GM12878 (cell line): ENCODE measurements around the gene TLK2. TPM values are rescaled to one million over a fixed set of nuclear protein-coding genes. Genes with fewer than 3 reads are reported as not detected.

ENCODE experiments used
- ATAC-seq: fragments of 200-7000 bp; cut with Tn5 transposase; 3 replicates; pipeline ENCODE4 v1.9.1; 2020; ENCODE audit warnings: mild to moderate bottlenecking, moderate library complexity
- BruUV-seq: library from RNA; stranded (reverse); fragments of 400-500 nt; replicated peaks from 2 replicates; lab custom pipeline; 2021; lab: Mats Ljungman, UMichigan
- CTCF ChIA-PET: fragments of 300-600 bp; sonication (Branson Sonifier 250); formaldehyde crosslinking; extraction: SDS; loops from one replicate; lab custom pipeline; 2021; ENCODE audit warnings: inconsistent platforms; lab: Yijun Ruan, JAX
- POLR2A ChIA-PET: fragments of 350-600 bp; formaldehyde crosslinking; extraction: SDS; loops from one replicate; lab custom pipeline; 2021; ENCODE audit warnings: inconsistent platforms; lab: Charles Lee
- RAD21 ChIA-PET: fragments of 300-600 bp; sonication (Branson Sonifier 250); formaldehyde crosslinking; loops from one replicate; lab custom pipeline; 2023; ENCODE audit warnings: antibody characterized with exemption; ENCODE audit not compliant: unreplicated experiment; lab: Charles Lee
- SMC1A ChIA-PET: fragments of 300-600 bp; sonication (Branson Sonifier 250); formaldehyde crosslinking; loops from one replicate; lab custom pipeline; 2023; ENCODE audit not compliant: unreplicated experiment, uncharacterized antibody; lab: Charles Lee
- DNase-seq: peaks from one replicate; pipeline ENCODE4 v3.0.0-alpha.2; 2011; ENCODE audit warnings: low read depth, low spot score
- FAIRE-seq: peaks from 3 replicates; lab custom pipeline; 2011; peaks lifted over from hg19 to GRCh38; lab: Jason Lieb, UNC
- H2AFZ ChIP-seq: 2 replicates; pipeline ENCODE4 v1.6.0; 2011; ENCODE audit warnings: low read depth, low read length, control low read depth; ENCODE audit not compliant: control insufficient read depth
- H3K27ac ChIP-seq: 2 replicates; pipeline ENCODE4 v1.5.1; 2011; ENCODE audit warnings: control low read depth; ENCODE audit not compliant: control insufficient read depth, insufficient read depth
- H3K27me3 ChIP-seq, 2 experiments: replicated peaks in 1 of 2; 2 replicates each; pipeline versions ENCODE4 v1.6.0 to v1.6.1; 2011; ENCODE audit warnings: low read length in 1 of 2; ENCODE audit not compliant: control insufficient read depth in 2 of 2, insufficient read depth in 2 of 2
- H3K36me3 ChIP-seq, 2 experiments: 2 replicates each; pipeline ENCODE4 v1.5.1; 2011; ENCODE audit warnings: low read length in 1 of 2; ENCODE audit not compliant: control insufficient read depth in 2 of 2, insufficient read depth in 2 of 2
- H3K4me1 ChIP-seq: 2 replicates; pipeline ENCODE4 v1.6.1; 2011; ENCODE audit warnings: mild to moderate bottlenecking, low read length, moderate library complexity, mixed read lengths; ENCODE audit not compliant: control insufficient read depth, insufficient read depth
- H3K4me2 ChIP-seq: 2 replicates; pipeline ENCODE4 v1.6.0; 2011; ENCODE audit warnings: control low read depth; ENCODE audit not compliant: control insufficient read depth, insufficient read depth
- H3K4me3 ChIP-seq: fragments of 200-600 bp; sonication (generic); 2 replicates; pipeline ENCODE4 v1.5.1; 2016
- H3K79me2 ChIP-seq: 2 replicates; pipeline ENCODE4 v1.6.0; 2011; ENCODE audit warnings: low read length; ENCODE audit not compliant: control insufficient read depth, insufficient read depth
- H3K9ac ChIP-seq: 2 replicates; pipeline ENCODE4 v1.8.0; 2011; ENCODE audit warnings: low read length, control low read depth, mixed read lengths; ENCODE audit not compliant: control insufficient read depth, insufficient read depth
- H3K9me3 ChIP-seq: replicated peaks from 3 replicates; pipeline ENCODE4 v1.5.1; 2011; ENCODE audit warnings: mild to moderate bottlenecking, low read length; ENCODE audit not compliant: control insufficient read depth, insufficient read depth
- H4K20me1 ChIP-seq: 2 replicates; pipeline ENCODE4 v1.6.0; 2011; ENCODE audit not compliant: control insufficient read depth, insufficient read depth
- CBX3 ChIP-seq: fragments of 200-600 bp; sonication (generic); IDR thresholded peaks from 2 replicates; pipeline ENCODE4 v1.6.1; 2016; ENCODE audit warnings: low read depth, borderline replicate concordance
- EGR1 ChIP-seq, 2 experiments: IDR thresholded peaks; 1 replicate in 1 of 2; 2 replicates in 1 of 2; pipeline ENCODE4 v1.6.1; 2011 to 2012; ENCODE audit warnings: low read depth in 2 of 2, low read length in 2 of 2, borderline replicate concordance in 1 of 2, mild to moderate bottlenecking in 1 of 2, moderate library complexity in 1 of 2
- FOXM1 ChIP-seq: IDR thresholded peaks from 2 replicates; pipeline ENCODE4 v1.6.1; 2012; ENCODE audit warnings: low read depth, mild to moderate bottlenecking, inconsistent platforms, low read length, moderate library complexity
- HCFC1 ChIP-seq: fragments of 150-350 bp; IDR thresholded peaks from 2 replicates; pipeline ENCODE4 v1.6.1; 2014; ENCODE audit warnings: low read length
- HDAC6 ChIP-seq: fragments of 200-600 bp; sonication (generic); IDR thresholded peaks from one replicate; pipeline ENCODE4 v1.8.0; 2017; ENCODE audit warnings: antibody characterized with exemption; ENCODE audit not compliant: unreplicated experiment
- MEF2B ChIP-seq: fragments of 450-650 bp; IDR thresholded peaks from 2 replicates; pipeline ENCODE4 v1.6.1; 2018; ENCODE audit warnings: mild to moderate bottlenecking, moderate library complexity; ENCODE audit not compliant: partially characterized antibody, poor library complexity, severe bottlenecking
- MXI1 ChIP-seq: fragments of 150-350 bp; IDR thresholded peaks from 2 replicates; pipeline ENCODE4 v1.6.1; 2011; ENCODE audit warnings: low read depth, mild to moderate bottlenecking, inconsistent platforms, low read length, improper control_type of control experiment
- RUNX3 ChIP-seq: IDR thresholded peaks from 2 replicates; pipeline ENCODE4 v1.6.1; 2012; ENCODE audit warnings: low read length, inconsistent platforms
- SREBF1 ChIP-seq: IDR thresholded peaks from 2 replicates; pipeline ENCODE4 v1.6.1; 2012; ENCODE audit warnings: mild to moderate bottlenecking, low read length
- YBX1 ChIP-seq: fragments of 450-650 bp; IDR thresholded peaks from 2 replicates; pipeline ENCODE4 v1.6.1; 2016; ENCODE audit warnings: antibody characterized with exemption
- ZBTB33 ChIP-seq: fragments of 450-650 bp; IDR thresholded peaks from 2 replicates; pipeline ENCODE4 v1.6.1; 2017; ENCODE audit warnings: mild to moderate bottlenecking
- ZBTB40 ChIP-seq: fragments of 450-650 bp; IDR thresholded peaks from 2 replicates; pipeline ENCODE4 v1.6.1; 2016; ENCODE audit warnings: mild to moderate bottlenecking, moderate library complexity, borderline replicate concordance
- ZNF384 ChIP-seq: IDR thresholded peaks from 2 replicates; pipeline ENCODE4 v1.6.1; 2012; ENCODE audit warnings: low read depth, mild to moderate bottlenecking, low read length, improper control_type of control experiment, borderline replicate concordance
- WGBS: methylation state at CpG from one replicate; pipeline ENCODE4 v1.1.6; 2016; ENCODE audit warnings: low lambda C conversion rate; ENCODE audit not compliant: insufficient replicate concordance, insufficient coverage; ENCODE audit errors: missing lambda C conversion rate; 5-methylcytosine and 5-hydroxymethylcytosine counted together
- in situ Hi-C: fragments of 300-500 bp; cut with MboI; formaldehyde crosslinking; loops from 9 replicates; pipeline ENCODE4 v1.14.3; 2018; ENCODE audit warnings: mixed read lengths
- intact Hi-C: fragments of 100-400 bp; cut with micrococcal nuclease; formaldehyde crosslinking; loops from one replicate; pipeline ENCODE4 v1.14.2; 2022; ENCODE audit not compliant: unreplicated experiment
- polyA plus RNA-seq, 11 experiments: library from polyadenylated mRNA; depleted of rRNA in 4 of 11; unstranded in 6 of 11; stranded (reverse) in 5 of 11; fragments of >200 nt; fragmentation: Nextera tagmentation in 4 of 11; fragmentation: Illumina TruSeq in 1 of 11; extraction: Ambion mirVana in 4 of 11; extraction: Trizol in 1 of 11; gene quantifications; 1 replicate in 1 of 11; 2 replicates in 10 of 11; pipeline versions ENCODE4 v1.2.1 to v1.2.3, GENCODE V29; 2011 to 2016; ENCODE audit warnings: inconsistent platforms in 2 of 11, missing spikeins in 2 of 11, low read depth in 1 of 11
- total RNA-seq, 4 experiments: library from RNA; depleted of rRNA in 3 of 4; stranded (reverse); fragments of >200 nt in 3 of 4; fragmentation: Illumina TruSeq in 1 of 4; extraction: Trizol in 1 of 4; gene quantifications; 2 replicates each; pipeline versions ENCODE4 v1.2.1 to v1.2.3, GENCODE V29; 2013 to 2021

Gene TLK2
- total and polyA plus RNA-seq, 10 of the 15 experiments (the other 5 are each of a cell fraction or from before 2014, with no cell fraction given) = 12.1 to 51.2 (median 27.5) TPM

GRCh38 chr17:62627904-62628633 is 149.4 kb downstream of the TLK2 start:
- H3K27me3 ChIP-seq = peaks cover 0 to 9% of the 10 kb centered on the region in 2 experiments; a peak in 3 of 4 replicates
- CTCF ChIA-PET = no interaction called here
- TF ChIP-seq FOXM1 (no peak), EGR1 (IDR thresholded peaks at IDR 0.05; ENCODE audit: borderline replicate concordance in 1 of 2, low read depth in 2 of 2, low read length in 2 of 2) (peak in 1 of 2 experiments; percentile 27; a peak in 1 of 3 replicates), HDAC6 (peak; percentile 51), MXI1 (no peak), ZNF384 (no peak), CBX3 (no peak), ZBTB33 (no peak), SREBF1 (no peak), MEF2B (no peak), ZBTB40 (no peak), YBX1 (no peak), RUNX3 (no peak), HCFC1 (no peak)
- TF ChIP-seq, all 136 proteins: peak for 2
- no peak for FAIRE-seq
- in situ Hi-C loops = no loop called here
- SMC1A ChIA-PET = interaction anchor here (1.0 kb wide), 1 partner anchor 9 kb away, joined by 3 read pairs; no protein-coding TSS in a partner anchor
- intact Hi-C loops = no loop called here
- peak overlapping the region; percentile 77 for H3K4me2 ChIP-seq
- H3K9me3 ChIP-seq = no peaks in the 10 kb centered on the region
- H3K27ac ChIP-seq = no peak overlapping the region
- no peak for DNase-seq
- WGBS = 3% methylated on average over 39 of the region's 61 CpGs
- H2AFZ ChIP-seq = no peak overlapping the region; the same call in 1 of the 2 replicates
- H3K9ac ChIP-seq = peak overlapping the region; percentile 39; the same call in 1 of the 2 replicates
- no peaks in the 10 kb centered on the region for H3K79me2 ChIP-seq
- no peaks in the 10 kb centered on the region for H3K36me3 ChIP-seq
- POLR2A ChIA-PET = no interaction called here
- H3K4me1 ChIP-seq = 0 out of 2 replicates have a peak, but pooled peaks cover 3% of the 10 kb centered on the region
- ATAC-seq = peak; percentile 40
- no peaks in the 10 kb centered on the region for H4K20me1 ChIP-seq
- RAD21 ChIA-PET = no interaction called here
- peak overlapping the region; percentile 64 for H3K4me3 ChIP-seq
- no TSS peak for BruUV-seq
